GM19099 (cell line): Measurements from ENCODE around the gene SORCS1.

ENCODE experiments used
- POLR2A ChIP-seq: IDR thresholded peaks from 3 replicates; pipeline ENCODE4 v1.6.1; 2011; ENCODE audit warnings: low read depth; ENCODE audit not compliant: insufficient read length; ENCODE audit errors: extremely low read depth

SORCS1 gene

GRCh38 chr10:106713846-106714245 lies 450.7 kb downstream of the SORCS1 start:
- TF ChIP-seq POLR2A: no peak

- TF ChIP-seq POLR2A: no peak
Observed at GRCh38 chr10:106712988-106713387, 451.5 kb downstream of the SORCS1 start.

- TF ChIP-seq POLR2A: no peak
Observed at GRCh38 chr10:106711313-106711906, 453.1 kb downstream of the SORCS1 start.

DNA sequence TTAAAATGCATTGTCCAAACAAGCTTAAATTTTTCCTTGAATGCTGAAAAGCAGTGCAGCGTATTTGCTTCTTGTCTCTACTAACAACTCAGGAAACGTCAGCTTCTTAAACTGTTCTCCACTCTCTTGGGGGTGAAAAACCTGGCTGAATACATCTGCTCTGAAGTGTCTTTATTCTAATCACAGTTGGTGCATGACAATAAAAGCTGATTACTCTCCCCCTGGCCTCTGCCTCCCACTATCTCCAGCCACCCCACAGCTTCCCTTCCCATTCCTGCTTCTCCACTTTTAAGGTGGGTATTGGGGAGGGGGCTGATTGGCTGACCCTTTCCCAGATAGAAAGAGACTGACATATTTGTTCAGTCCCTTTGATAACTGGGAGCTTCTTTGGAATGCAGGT lies 456.0 kb downstream of the SORCS1 start:
- no peak for TF ChIP-seq POLR2A

- no peak for TF ChIP-seq POLR2A
Observed at GRCh38 chr10:106707657-106708056, 456.8 kb downstream of the SORCS1 start.

- no peak for TF ChIP-seq POLR2A
Observed at GRCh38 chr10:106706127-106706526, 458.4 kb downstream of the SORCS1 start.

GRCh38 chr10:106705681-106706100 lies 458.8 kb downstream of the SORCS1 start:
- no peak for TF ChIP-seq POLR2A

- no peak for TF ChIP-seq POLR2A
Observed at GRCh38 chr10:106696239-106696638, 468.3 kb downstream of the SORCS1 start.

DNA sequence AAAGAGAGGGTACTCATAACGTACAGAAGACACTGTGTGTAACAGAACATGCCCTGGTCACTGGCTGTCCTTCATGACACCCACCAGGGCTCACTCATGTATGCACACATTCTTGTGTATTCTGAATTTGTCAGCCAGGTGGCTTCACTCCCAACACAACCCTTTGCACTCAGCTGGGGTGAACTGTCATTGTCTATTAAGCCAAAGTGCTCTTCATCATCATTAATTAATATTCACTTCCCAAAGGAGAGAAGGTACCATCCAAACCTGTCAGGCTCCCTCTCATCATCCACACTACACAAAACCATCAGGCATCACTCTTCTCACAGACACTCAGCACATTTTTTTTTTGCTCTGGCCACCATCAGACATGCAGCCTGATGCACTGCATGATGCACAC lies 469.8 kb downstream of the SORCS1 start:
- TF ChIP-seq POLR2A: no peak

GRCh38 chr10:106682175-106682574 lies 482.3 kb downstream of the SORCS1 start:
- no peak for TF ChIP-seq POLR2A

GRCh38 chr10:106680061-106680460 lies 484.4 kb downstream of the SORCS1 start:
- no peak for TF ChIP-seq POLR2A

DNA sequence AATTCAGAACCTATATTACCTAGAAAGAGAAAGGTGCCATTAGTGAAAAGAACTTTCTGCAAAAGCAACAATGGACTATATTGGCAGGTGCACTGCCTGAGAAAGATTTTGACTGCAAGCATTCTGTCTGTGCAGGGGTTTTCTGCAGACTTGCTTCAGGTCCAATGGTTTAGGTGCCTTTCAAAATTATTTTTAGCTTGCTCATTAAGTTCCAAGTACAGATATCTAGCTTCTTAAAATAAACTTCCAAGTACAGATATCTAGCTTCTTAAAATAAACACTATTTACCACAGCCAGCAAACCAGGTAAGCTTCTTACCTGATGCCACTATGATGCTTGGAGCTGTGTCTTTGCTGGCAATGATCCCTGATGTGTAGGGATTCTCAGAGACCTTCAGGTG lies 485.2 kb downstream of the SORCS1 start:
- no peak for TF ChIP-seq POLR2A

GRCh38 chr10:106672517-106673175 lies 491.9 kb downstream of the SORCS1 start:
- no peak for TF ChIP-seq POLR2A

DNA sequence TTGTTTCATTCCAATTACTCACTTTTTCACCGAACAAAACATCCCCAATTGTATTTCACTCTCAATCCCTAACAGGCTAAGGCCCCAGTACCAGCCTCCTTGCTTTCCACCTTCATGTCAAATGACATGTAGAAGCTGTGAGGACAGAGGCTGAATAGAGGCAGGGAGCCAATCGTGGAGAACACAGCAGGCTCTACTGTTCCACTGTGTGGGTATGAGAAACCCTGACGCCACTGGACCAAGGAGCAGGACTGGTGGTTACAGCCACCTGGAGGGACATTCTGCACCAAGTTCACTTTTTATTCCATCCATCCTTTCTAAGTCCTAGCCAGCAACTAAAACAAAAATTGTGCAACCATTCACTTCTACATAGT lies 502.8 kb downstream of the SORCS1 start:
- TF ChIP-seq POLR2A: no peak

GRCh38 chr10:106661133-106661766 lies 503.3 kb downstream of the SORCS1 start:
- TF ChIP-seq POLR2A: no peak

DNA sequence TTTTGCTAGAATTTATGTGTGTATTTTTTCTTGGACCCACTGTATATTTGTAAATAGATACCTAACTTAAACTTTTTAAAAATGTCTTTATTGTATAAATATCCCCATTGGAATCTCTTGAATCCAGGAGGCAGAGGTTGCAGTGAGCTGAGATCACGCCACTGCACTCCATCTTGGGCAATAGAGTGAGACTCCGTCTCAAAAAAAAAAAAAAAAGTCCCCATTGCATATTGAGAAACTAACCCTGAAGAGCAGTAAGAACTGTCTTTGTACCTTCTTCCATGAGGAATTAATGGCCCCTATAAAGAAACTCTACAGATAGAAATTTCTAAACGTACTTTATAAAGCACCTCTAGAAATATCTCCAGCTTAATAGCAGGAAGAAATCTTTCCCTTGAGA lies 504.0 kb downstream of the SORCS1 start:
- TF ChIP-seq POLR2A: no peak
